Natural killer cell (primary cell): ENCODE measurements around the gene SLC22A4. TPM values are rescaled to one million over a fixed set of nuclear protein-coding genes. Genes with fewer than 3 reads are reported as not detected.

Experiments used
- ATAC-seq, 3 donors: fragments of 150-1000 bp in 2 of 3; fragments of 200-7000 bp in 1 of 3; cut with Tn5 transposase; 1 replicate in 1 of 3; 2 replicates in 2 of 3; pipeline ENCODE4 v1.10.0; 2021; ENCODE audit warnings: mild to moderate bottlenecking in 2 of 3, moderate library complexity in 2 of 3
- DNase-seq, 2 donors: peaks; one replicate each; pipeline versions ENCODE4 v3.0.0 to v3.0.0-alpha.2; 2013 to 2021; ENCODE audit warnings: mixed read lengths in 1 of 2
- H3K27ac ChIP-seq: one replicate; pipeline ENCODE4 v1.5.1; 2013; ENCODE audit warnings: mild to moderate bottlenecking, low read length
- H3K27me3 ChIP-seq: one replicate; pipeline ENCODE4 v1.6.1; 2013; ENCODE audit warnings: low read length; ENCODE audit not compliant: control insufficient read depth, insufficient read depth
- H3K36me3 ChIP-seq: one replicate; pipeline ENCODE4 v1.6.1; 2013; ENCODE audit warnings: low read length; ENCODE audit not compliant: control insufficient read depth, insufficient read depth
- H3K4me1 ChIP-seq: one replicate; pipeline ENCODE4 v1.6.1; 2013; ENCODE audit warnings: low read length; ENCODE audit not compliant: control insufficient read depth, insufficient read depth
- H3K4me3 ChIP-seq: one replicate; pipeline ENCODE4 v1.5.1; 2013; ENCODE audit warnings: low read length
- H3K9me3 ChIP-seq: one replicate; pipeline ENCODE4 v1.6.1; 2013; ENCODE audit warnings: low read length; ENCODE audit not compliant: control insufficient read depth, insufficient read depth
- H3K27ac Mint-ChIP-seq, 2 donors: one replicate each; pipeline ENCODE4 v1.8.0; 2022; ENCODE audit warnings: mild to moderate bottlenecking in 2 of 2, mixed read lengths in 2 of 2, moderate library complexity in 1 of 2
- H3K27me3 Mint-ChIP-seq, 2 donors: one replicate each; pipeline ENCODE4 v1.8.0; 2022; ENCODE audit warnings: low read depth in 2 of 2, mixed read lengths in 2 of 2
- H3K36me3 Mint-ChIP-seq: one replicate; pipeline ENCODE4 v1.8.0; 2022; ENCODE audit warnings: mixed read lengths
- H3K4me1 Mint-ChIP-seq, 2 donors: one replicate each; pipeline ENCODE4 v1.8.0; 2022; ENCODE audit warnings: mixed read lengths in 2 of 2
- H3K4me3 Mint-ChIP-seq: one replicate; pipeline ENCODE4 v1.8.0; 2022; ENCODE audit warnings: mild to moderate bottlenecking, moderate library complexity, mixed read lengths
- H3K9me3 Mint-ChIP-seq, 2 donors: one replicate each; pipeline ENCODE4 v1.8.0; 2022; ENCODE audit warnings: mixed read lengths in 2 of 2
- WGBS: methylation state at CpG from one replicate; pipeline ENCODE4 v1.1.7; 2013; ENCODE audit warnings: missing lambda C conversion rate; ENCODE audit not compliant: insufficient coverage; 5-methylcytosine and 5-hydroxymethylcytosine counted together
- intact Hi-C: fragments of 100-400 bp; cut with micrococcal nuclease; formaldehyde crosslinking; loops from one replicate; pipeline ENCODE4 v1.14.2; 2022
- total RNA-seq, 4 donors: library from RNA; stranded (reverse); fragments of 120-200 nt in 1 of 4; gene quantifications; one replicate each; pipeline versions ENCODE4 v1.2.3 to v1.2.4, GENCODE V29; 2013 to 2022
- TF ChIP-seq, protein P1 (sequence below): fragments of 200-600 bp; IDR thresholded peaks from one replicate; pipeline ENCODE4 v1.8.0; 2022; ENCODE audit warnings: antibody characterized with exemption

Gene SLC22A4
- total RNA-seq, 3 donors from 2014 or later (not counting 1 experiment from before 2014, with no cell fraction given): 0.14 to 2.3 (median 0.27) TPM

DNA sequence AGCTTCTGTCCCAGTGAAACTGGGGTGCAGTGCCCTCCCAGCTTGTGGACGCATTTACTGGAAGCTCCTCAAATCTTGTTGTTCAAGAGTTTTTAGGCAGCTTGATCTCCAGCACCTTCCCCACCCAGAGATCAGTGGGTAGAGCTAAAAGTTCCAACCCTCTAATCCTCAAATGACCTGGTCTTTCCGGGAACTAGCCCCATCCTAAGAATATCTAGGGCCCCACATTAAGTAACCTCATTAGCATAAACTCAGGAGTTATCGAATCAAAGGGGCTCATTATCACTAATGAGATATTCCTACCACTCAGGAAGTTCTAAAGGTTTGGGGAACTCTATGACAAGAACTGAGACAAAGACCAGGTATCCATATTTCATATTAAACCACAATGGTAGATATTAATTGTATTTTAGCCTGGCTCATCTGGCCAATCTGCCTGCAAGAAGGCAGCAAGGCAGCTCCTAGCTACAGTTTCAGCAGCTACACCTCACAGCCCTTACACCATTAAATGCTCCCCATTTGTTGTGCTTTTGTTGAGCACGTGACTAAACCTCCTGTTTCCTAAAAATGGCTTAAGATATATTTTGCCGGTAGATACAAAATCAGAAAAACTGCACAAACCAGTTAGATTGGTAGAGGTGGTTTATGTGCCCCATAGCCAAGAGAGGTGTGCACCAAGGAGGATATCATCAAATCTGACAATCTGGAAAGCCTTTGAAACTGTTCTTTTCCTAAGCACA is 50.8 kb downstream of the SLC22A4 start:
- H3K27me3 Mint-ChIP-seq: peaks cover 0 to 8% of the 10 kb centered on the region in 2 donors
- no peak for ATAC-seq
- no peaks in the 10 kb centered on the region for H3K9me3 Mint-ChIP-seq
- no peak for DNase-seq
- no peak overlapping the region for H3K4me3 Mint-ChIP-seq
- Histone ChIP-seq H3K27me3 (no peaks in the 10 kb centered on the region), H3K36me3 (no peaks in the 10 kb centered on the region), H3K27ac (no peak overlapping the region), H3K4me3 (no peak overlapping the region), H3K4me1 (no peaks in the 10 kb centered on the region), H3K9me3 (no peaks in the 10 kb centered on the region)
- H3K27ac Mint-ChIP-seq: no peak overlapping the region
- intact Hi-C loops: no loop called here
- WGBS: 75% methylated on average over 4 of the region's 5 CpGs
- H3K4me1 Mint-ChIP-seq: no peaks in the 10 kb centered on the region
- TF ChIP-seq, protein P1, sequence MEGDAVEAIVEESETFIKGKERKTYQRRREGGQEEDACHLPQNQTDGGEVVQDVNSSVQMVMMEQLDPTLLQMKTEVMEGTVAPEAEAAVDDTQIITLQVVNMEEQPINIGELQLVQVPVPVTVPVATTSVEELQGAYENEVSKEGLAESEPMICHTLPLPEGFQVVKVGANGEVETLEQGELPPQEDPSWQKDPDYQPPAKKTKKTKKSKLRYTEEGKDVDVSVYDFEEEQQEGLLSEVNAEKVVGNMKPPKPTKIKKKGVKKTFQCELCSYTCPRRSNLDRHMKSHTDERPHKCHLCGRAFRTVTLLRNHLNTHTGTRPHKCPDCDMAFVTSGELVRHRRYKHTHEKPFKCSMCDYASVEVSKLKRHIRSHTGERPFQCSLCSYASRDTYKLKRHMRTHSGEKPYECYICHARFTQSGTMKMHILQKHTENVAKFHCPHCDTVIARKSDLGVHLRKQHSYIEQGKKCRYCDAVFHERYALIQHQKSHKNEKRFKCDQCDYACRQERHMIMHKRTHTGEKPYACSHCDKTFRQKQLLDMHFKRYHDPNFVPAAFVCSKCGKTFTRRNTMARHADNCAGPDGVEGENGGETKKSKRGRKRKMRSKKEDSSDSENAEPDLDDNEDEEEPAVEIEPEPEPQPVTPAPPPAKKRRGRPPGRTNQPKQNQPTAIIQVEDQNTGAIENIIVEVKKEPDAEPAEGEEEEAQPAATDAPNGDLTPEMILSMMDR: no peak
- H3K36me3 Mint-ChIP-seq: no peaks in the 10 kb centered on the region

DNA sequence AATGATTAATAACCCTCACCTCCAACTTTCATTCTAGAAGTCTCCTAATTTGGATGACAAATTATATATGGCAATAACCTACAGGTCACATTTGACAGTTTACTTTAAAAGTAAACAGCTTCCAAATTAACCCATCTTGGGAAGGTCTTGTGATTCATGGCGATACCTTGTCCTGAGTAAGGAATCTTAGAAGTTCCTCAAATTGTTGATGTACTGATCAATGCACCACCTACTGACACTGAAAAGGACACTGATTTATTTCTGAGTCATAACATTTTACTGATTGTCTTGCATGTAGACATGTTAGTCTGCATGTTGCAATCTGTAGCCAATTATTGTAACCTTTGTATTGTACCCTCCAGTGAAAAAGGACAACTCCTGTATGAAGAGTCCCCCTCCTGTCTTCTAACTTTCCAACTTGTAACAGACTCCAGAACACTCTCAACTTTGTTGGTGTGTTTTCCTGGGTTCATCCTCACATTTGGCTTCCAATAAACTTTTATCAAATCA is 59.3 kb downstream of the SLC22A4 start:
- H3K27me3 Mint-ChIP-seq: peaks cover 0 to 10% of the 10 kb centered on the region in 2 donors
- 100% methylated on average over 1 of the region's 1 CpG for WGBS
- intact Hi-C loops: no loop called here

DNA sequence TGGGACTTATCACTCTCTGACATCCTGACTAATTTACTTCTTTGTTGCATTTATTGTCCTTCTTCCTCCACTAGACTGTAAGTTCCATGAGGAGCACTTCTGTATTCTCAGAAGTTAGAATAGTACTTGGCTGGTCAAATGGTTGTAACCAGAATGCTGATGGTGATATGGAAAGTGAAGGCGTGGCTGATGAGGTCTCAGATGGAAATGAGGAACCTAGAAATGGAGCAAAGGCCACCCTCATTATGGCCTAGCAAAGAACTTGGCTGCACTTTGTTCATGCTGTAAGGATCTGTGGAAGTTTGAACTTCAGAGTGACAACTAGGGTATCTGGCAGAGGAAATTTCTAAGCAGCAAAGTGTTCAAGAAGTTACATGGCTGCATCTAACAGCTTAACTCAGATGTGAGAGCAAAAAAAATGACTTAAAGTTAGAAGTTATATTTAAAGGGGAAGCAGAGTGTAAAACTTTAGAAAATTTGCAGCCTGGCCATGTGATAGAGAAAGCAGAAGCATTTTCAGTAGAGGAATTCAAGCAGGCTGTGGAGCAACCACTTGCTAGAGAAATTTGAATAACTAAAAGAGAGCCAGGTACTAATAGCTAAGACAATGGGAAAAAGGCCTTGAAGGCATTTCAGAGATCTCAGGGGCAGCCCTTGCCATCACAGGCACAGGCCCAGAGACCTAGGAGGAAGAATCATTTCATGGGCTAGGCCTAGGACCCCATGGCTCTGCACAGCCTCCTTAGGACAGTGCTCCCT is 60.4 kb downstream of the SLC22A4 start:
- 87% methylated on average over 1 of the region's 1 CpG for WGBS
- Histone ChIP-seq H3K27ac (no peak overlapping the region), H3K36me3 (no peaks in the 10 kb centered on the region), H3K27me3 (no peaks in the 10 kb centered on the region), H3K9me3 (no peaks in the 10 kb centered on the region), H3K4me3 (no peak overlapping the region), H3K4me1 (no peaks in the 10 kb centered on the region)
- H3K4me3 Mint-ChIP-seq: no peak overlapping the region
- peaks cover 0 to 10% of the 10 kb centered on the region in 2 donors for H3K27me3 Mint-ChIP-seq
- no peak overlapping the region for H3K27ac Mint-ChIP-seq
- no peaks in the 10 kb centered on the region for H3K4me1 Mint-ChIP-seq
- DNase-seq (no peak), ATAC-seq (no peak)
- intact Hi-C loops: no loop called here
- no peaks in the 10 kb centered on the region for H3K36me3 Mint-ChIP-seq
- H3K9me3 Mint-ChIP-seq: no peaks in the 10 kb centered on the region
- TF ChIP-seq, protein P1: no peak

More for the DNA sequence above, 59.3 kb downstream of the SLC22A4 start:
- Histone ChIP-seq H3K36me3 (no peaks in the 10 kb centered on the region), H3K27ac (no peak overlapping the region), H3K4me1 (no peaks in the 10 kb centered on the region), H3K4me3 (no peak overlapping the region), H3K9me3 (no peaks in the 10 kb centered on the region), H3K27me3 (no peaks in the 10 kb centered on the region)
- H3K27ac Mint-ChIP-seq: no peak overlapping the region
- DNase-seq (no peak), ATAC-seq (no peak)
- H3K4me3 Mint-ChIP-seq: no peak overlapping the region
- H3K36me3 Mint-ChIP-seq: no peaks in the 10 kb centered on the region
- H3K4me1 Mint-ChIP-seq: no peaks in the 10 kb centered on the region
- TF ChIP-seq, protein P1: no peak
- no peaks in the 10 kb centered on the region for H3K9me3 Mint-ChIP-seq
